Upper lobe of left lung (tissue), 6 donors: ENCODE data around the gene CNTNAP5. TPM values are rescaled to one million over a fixed set of nuclear protein-coding genes. Genes with fewer than 3 reads are reported as not detected.

Source experiments
- ATAC-seq, 2 donors: fragments of 200-7000 bp; cut with Tn5 transposase; one replicate each; pipeline ENCODE4 v1.9.1; 2022; ENCODE audit warnings: mild to moderate bottlenecking in 2 of 2, moderate library complexity in 2 of 2; ENCODE audit not compliant: low FRiP score in 2 of 2
- DNase-seq, 2 donors: peaks; one replicate each; pipeline ENCODE4 v3.0.0-alpha.2; 2019 to 2020
- H3K27ac ChIP-seq, 4 donors: fragments of 200-600 bp; sonication (generic); one replicate each; pipeline ENCODE4 v1.5.1; 2016 to 2019
- H3K27me3 ChIP-seq, 4 donors: fragments of 200-600 bp; sonication (generic); one replicate each; pipeline ENCODE4 v1.5.1; 2017 to 2019
- H3K36me3 ChIP-seq, 4 donors: fragments of 200-600 bp; sonication (generic); one replicate each; pipeline ENCODE4 v1.5.1; 2016 to 2019
- H3K4me1 ChIP-seq, 4 donors: fragments of 200-600 bp; sonication (generic); one replicate each; pipeline ENCODE4 v1.5.1; 2018 to 2019
- H3K4me3 ChIP-seq, 4 donors: fragments of 200-600 bp; sonication (generic); one replicate each; pipeline ENCODE4 v1.5.1; 2017 to 2019; ENCODE audit warnings: mild to moderate bottlenecking in 2 of 4, moderate library complexity in 1 of 4
- H3K9me3 ChIP-seq, 4 donors: fragments of 200-600 bp; sonication (generic); one replicate each; pipeline ENCODE4 v1.5.1; 2018 to 2019
- CTCF ChIP-seq, 6 experiments: fragments of 450-650 bp in 4 of 6; fragments of 200-600 bp in 2 of 6; sonication (generic) in 2 of 6; IDR thresholded peaks; one replicate each; pipeline ENCODE4 v1.5.1; 2016 to 2019; ENCODE audit warnings: antibody characterized with exemption in 6 of 6
- EP300 ChIP-seq, 4 donors: sonication (generic); formaldehyde crosslinking; IDR thresholded peaks; one replicate each; pipeline ENCODE4 v1.5.1; 2017; ENCODE audit warnings: antibody characterized with exemption in 4 of 4, control low read depth in 2 of 4
- POLR2A ChIP-seq, 4 donors: fragments of 450-650 bp; IDR thresholded peaks; one replicate each; pipeline ENCODE4 v1.5.1; 2016 to 2017; ENCODE audit warnings: antibody characterized with exemption in 4 of 4, mild to moderate bottlenecking in 2 of 4
- POLR2AphosphoS5 ChIP-seq, 2 donors: sonication (generic); formaldehyde crosslinking; IDR thresholded peaks; one replicate each; pipeline ENCODE4 v1.5.1; 2017; ENCODE audit warnings: antibody characterized with exemption in 2 of 2
- WGBS, 2 donors: methylation state at CpG; one replicate each; pipeline ENCODE4 v1.1.5; 2017 to 2018; 5-methylcytosine and 5-hydroxymethylcytosine counted together
- total RNA-seq, 6 donors: library from RNA; depleted of rRNA in 4 of 6; stranded (reverse); fragments of >200 nt in 4 of 6; gene quantifications; one replicate each; pipeline versions ENCODE4 v1.1.0 to v1.2.1, GENCODE V29; 2016 to 2021
- donor health status: DM: no; HTN: no; CAD: no; lungs with moderate emphysema.
- donor health status: DM: no; HTN: yes; CAD: no; lungs with severe emphysema.

The CNTNAP5 gene
- total RNA-seq, 6 donors from 2014 or later: not detected

- ATAC-seq (no peak), DNase-seq (no peak)
- Histone ChIP-seq H3K4me3 (no peak overlapping the region), H3K36me3 (no peaks in the 10 kb centered on the region), H3K4me1 (no peaks in the 10 kb centered on the region), H3K27me3 (no peaks in the 10 kb centered on the region), H3K9me3 (no peaks in the 10 kb centered on the region), H3K27ac (no peak overlapping the region)
- 93 to 94% methylated on average over 8 of the region's 8 CpGs for WGBS, 2 donors
- TF ChIP-seq POLR2A (IDR thresholded peaks at IDR 0.05): no peak
- no peak for TF ChIP-seq CTCF (IDR thresholded peaks at IDR 0.05)
- no peak for TF ChIP-seq EP300 (IDR thresholded peaks at IDR 0.05)
These were observed 289.0 kb downstream of the CNTNAP5 start for GRCh38 chr2:124314084-124314483.

- Histone ChIP-seq H3K36me3 (no peaks in the 10 kb centered on the region), H3K27ac (no peak overlapping the region), H3K27me3 (no peaks in the 10 kb centered on the region), H3K4me3 (no peak overlapping the region), H3K4me1 (no peaks in the 10 kb centered on the region), H3K9me3 (no peaks in the 10 kb centered on the region)
- 69 to 70% methylated on average over 6 of the region's 6 CpGs for WGBS, 2 donors
- DNase-seq: no peak
- no peak for ATAC-seq
- TF ChIP-seq EP300 (IDR thresholded peaks at IDR 0.05) (no peak), POLR2AphosphoS5 (IDR thresholded peaks at IDR 0.05) (no peak), POLR2A (IDR thresholded peaks at IDR 0.05) (no peak), CTCF (IDR thresholded peaks at IDR 0.05) (no peak)
These were observed 290.3 kb downstream of the CNTNAP5 start for GRCh38 chr2:124315221-124315880.

GRCh38 chr2:124316133-124316532, 291.0 kb downstream of the CNTNAP5 start:
- Histone ChIP-seq H3K27me3 (no peaks in the 10 kb centered on the region), H3K9me3 (no peaks in the 10 kb centered on the region), H3K4me3 (no peak overlapping the region), H3K27ac (no peak overlapping the region), H3K4me1 (no peaks in the 10 kb centered on the region), H3K36me3 (no peaks in the 10 kb centered on the region)
- TF ChIP-seq POLR2AphosphoS5 (IDR thresholded peaks at IDR 0.05): no peak
- DNase-seq (no peak), ATAC-seq (no peak)
- WGBS, 2 donors: 80 to 83% methylated on average over 3 of the region's 3 CpGs

GRCh38 chr2:124316881-124317605, 292.0 kb downstream of the CNTNAP5 start:
- Histone ChIP-seq H3K4me1 (no peaks in the 10 kb centered on the region), H3K9me3 (no peaks in the 10 kb centered on the region), H3K36me3 (no peaks in the 10 kb centered on the region), H3K27ac (no peak overlapping the region), H3K27me3 (no peaks in the 10 kb centered on the region), H3K4me3 (no peak overlapping the region)
- TF ChIP-seq EP300 (IDR thresholded peaks at IDR 0.05) (no peak), POLR2A (IDR thresholded peaks at IDR 0.05) (no peak), POLR2AphosphoS5 (IDR thresholded peaks at IDR 0.05) (no peak), CTCF (IDR thresholded peaks at IDR 0.05) (no peak)
- WGBS, 2 donors: 73 to 77% methylated on average over 5 of the region's 5 CpGs
- DNase-seq: no peak
- no peak for ATAC-seq

GRCh38 chr2:124317628-124318027, 292.5 kb downstream of the CNTNAP5 start:
- H3K27ac ChIP-seq: no peak overlapping the region
- no peaks in the 10 kb centered on the region for H3K9me3 ChIP-seq
- WGBS, 2 donors: 50 to 55% methylated on average over 1 of the region's 1 CpG
- ATAC-seq (no peak), DNase-seq (no peak)
- no peaks in the 10 kb centered on the region for H3K36me3 ChIP-seq
- H3K4me1 ChIP-seq: no peaks in the 10 kb centered on the region
- no peak overlapping the region for H3K4me3 ChIP-seq
- TF ChIP-seq EP300 (IDR thresholded peaks at IDR 0.05): no peak
- no peaks in the 10 kb centered on the region for H3K27me3 ChIP-seq

- H3K27me3 ChIP-seq: no peaks in the 10 kb centered on the region
- WGBS, 2 donors: 67 to 78% methylated on average over 2 of the region's 2 CpGs
- TF ChIP-seq EP300 (IDR thresholded peaks at IDR 0.05) (no peak), POLR2A (IDR thresholded peaks at IDR 0.05) (no peak), CTCF (IDR thresholded peaks at IDR 0.05) (no peak), POLR2AphosphoS5 (IDR thresholded peaks at IDR 0.05) (no peak)
- H3K9me3 ChIP-seq: no peaks in the 10 kb centered on the region
- H3K27ac ChIP-seq: no peak overlapping the region
- ATAC-seq (no peak), DNase-seq (no peak)
- H3K36me3 ChIP-seq: no peaks in the 10 kb centered on the region
- no peaks in the 10 kb centered on the region for H3K4me1 ChIP-seq
- H3K4me3 ChIP-seq: no peak overlapping the region
These were observed 293.8 kb downstream of the CNTNAP5 start for GRCh38 chr2:124318913-124319312.
